DMS114 treated with DMSO at 0.1 percent for 48 hours (cell line): ENCODE data around the gene NTF4.
A peak's percentile ranks its signal among the peaks of the same experiment; 100 is the strongest.

Source experiments
- DNase-seq: peaks from one replicate; lab custom pipeline; 2025; ENCODE audit not compliant: unreplicated experiment; lab: John Stamatoyannopoulos, UW

Gene NTF4

GRCh38 chr19:49064768-49065611 is at the start of gene NTF4:
Gene NTF4, minus strand, starts transcription at chr19:49064818. Its CDS starts 2,821 bp downstream, at chr19:49061997.
- DNase-seq: no peak

GRCh38 chr19:49113762-49114629 is 49.4 kb upstream of the NTF4 start, which contains the start of gene LIN7B:
Gene LIN7B, plus strand, starts transcription at chr19:49114370. Its CDS starts 35 bp downstream, at chr19:49114405.
- DNase-seq: peak; percentile 28

GRCh38 chr19:49111218-49111998 is 46.8 kb upstream of the NTF4 start:
- no peak for DNase-seq

GRCh38 chr19:49110567-49110966 is 45.9 kb upstream of the NTF4 start:
- DNase-seq: no peak

GRCh38 chr19:49109569-49110233 is 45.1 kb upstream of the NTF4 start:
- DNase-seq: no peak

- no peak for DNase-seq
Observed at GRCh38 chr19:49109051-49109450, 44.4 kb upstream of the NTF4 start.

GRCh38 chr19:49107625-49108459 is 43.2 kb upstream of the NTF4 start:
- DNase-seq: no peak

GRCh38 chr19:49106648-49107135 is 42.1 kb upstream of the NTF4 start:
- no peak for DNase-seq

GRCh38 chr19:49104229-49104864 is 39.7 kb upstream of the NTF4 start:
- no peak for DNase-seq

GRCh38 chr19:49103331-49104085 is 38.9 kb upstream of the NTF4 start:
- DNase-seq: no peak

- DNase-seq: no peak
Observed at GRCh38 chr19:49102303-49102702, 37.7 kb upstream of the NTF4 start.

- no peak for DNase-seq
Observed at GRCh38 chr19:49101160-49101559, 36.5 kb upstream of the NTF4 start.

- DNase-seq: no peak
Observed at GRCh38 chr19:49098795-49099194, 34.2 kb upstream of the NTF4 start.

GRCh38 chr19:49097453-49098288 is 33.1 kb upstream of the NTF4 start:
- DNase-seq: peak; percentile 29

- DNase-seq: no peak
Observed at GRCh38 chr19:49094505-49095482, 30.2 kb upstream of the NTF4 start.

- DNase-seq: no peak
Observed at GRCh38 chr19:49092686-49093085, 28.1 kb upstream of the NTF4 start.
